ENCODE results near the gene KLHL29.

Gene KLHL29

DNA sequence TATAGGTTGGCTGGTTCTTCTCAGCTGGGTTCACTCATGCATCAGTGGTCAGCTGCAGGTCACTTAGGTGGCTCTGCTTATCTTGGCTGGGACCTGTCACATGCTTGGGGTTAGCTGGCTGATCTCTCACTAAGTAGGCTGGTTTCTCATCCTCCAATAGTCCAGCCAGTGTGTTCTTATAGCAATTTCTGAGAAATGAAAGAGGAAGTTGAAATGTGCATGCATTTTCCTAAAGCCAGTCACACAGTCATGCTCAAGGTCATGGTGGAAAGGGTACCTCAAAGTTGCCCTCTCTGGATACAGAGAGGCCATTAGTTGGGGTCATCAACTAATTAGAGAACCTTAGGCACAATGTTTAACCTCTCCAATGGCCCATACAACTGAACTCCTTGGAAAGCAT is 64.4 kb downstream of the KLHL29 start:
- no peak for DNase-seq (ENCODE audit: low read depth)

DNA sequence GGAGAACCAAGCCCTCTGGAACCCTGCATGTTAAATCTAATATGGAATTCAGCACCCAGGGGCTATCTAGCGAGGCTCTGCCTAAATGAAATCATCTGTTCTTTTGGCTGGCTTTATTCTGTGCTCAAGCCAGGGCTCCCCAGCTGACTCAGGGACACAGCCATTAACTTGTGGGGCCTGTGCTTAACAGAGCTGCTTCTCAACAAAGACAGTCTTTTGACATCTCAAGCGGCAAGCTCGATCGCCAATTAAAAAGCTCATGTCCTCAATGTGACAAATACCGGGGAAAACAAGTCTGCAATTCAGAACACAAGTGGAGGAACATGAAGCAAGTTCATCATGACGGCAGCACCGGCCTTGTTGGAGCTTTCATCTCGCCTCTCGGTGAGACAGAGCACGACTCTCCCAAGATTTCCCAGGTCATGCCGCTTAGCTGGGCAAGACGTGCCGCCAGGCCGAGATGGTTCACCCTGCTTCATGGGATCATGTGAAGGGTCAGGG is 64.9 kb downstream of the KLHL29 start:
- no peak for DNase-seq (ENCODE audit: low read depth)

DNA sequence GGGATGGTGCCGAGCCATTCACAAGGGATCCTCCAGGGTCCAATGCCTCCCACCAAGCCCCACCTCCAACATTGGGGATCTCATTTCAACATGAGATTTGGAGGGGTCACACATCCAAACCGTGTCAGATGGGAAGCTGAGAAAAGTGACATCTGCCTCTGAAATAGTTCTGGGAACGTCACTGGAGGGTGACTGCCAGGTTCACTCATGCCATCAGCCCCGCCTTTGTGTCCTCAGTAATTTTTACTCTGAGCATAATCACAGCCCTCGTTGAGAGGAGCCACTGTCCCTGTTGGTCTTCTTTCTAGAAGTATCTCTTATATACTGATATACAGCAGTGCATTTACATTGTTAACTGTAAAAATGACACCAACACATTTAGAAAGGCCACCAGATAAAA is 67.4 kb downstream of the KLHL29 start:
- no peak for DNase-seq (ENCODE audit: low read depth)

DNA sequence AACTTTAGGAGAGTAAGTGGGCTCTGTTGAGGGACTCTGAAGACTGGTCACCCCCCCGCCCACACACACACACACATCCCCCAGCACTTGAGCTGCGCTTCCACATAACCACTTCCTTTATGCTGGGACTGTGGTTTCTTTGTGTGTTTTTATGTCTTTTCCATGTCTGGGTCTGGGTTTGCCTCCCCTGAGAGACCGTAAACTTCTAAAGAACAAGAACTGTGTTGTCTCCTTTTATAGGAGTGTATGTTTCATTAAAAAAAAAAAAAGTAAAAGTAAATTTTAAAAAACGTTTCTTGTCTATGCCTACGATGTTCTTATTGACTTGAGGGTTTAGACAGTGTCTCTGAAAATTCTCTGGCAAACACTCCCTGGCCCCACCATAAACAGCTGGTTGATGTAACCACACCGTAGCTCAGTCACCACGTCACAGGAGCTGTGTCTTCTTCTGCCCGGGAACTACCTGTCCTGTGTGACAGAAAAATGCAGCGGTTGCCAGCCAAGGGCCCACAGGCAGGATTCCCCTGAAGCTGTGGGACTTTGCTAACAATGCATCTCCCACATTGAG is 68.0 kb downstream of the KLHL29 start:
- no peak for DNase-seq (ENCODE audit: low read depth)

DNA sequence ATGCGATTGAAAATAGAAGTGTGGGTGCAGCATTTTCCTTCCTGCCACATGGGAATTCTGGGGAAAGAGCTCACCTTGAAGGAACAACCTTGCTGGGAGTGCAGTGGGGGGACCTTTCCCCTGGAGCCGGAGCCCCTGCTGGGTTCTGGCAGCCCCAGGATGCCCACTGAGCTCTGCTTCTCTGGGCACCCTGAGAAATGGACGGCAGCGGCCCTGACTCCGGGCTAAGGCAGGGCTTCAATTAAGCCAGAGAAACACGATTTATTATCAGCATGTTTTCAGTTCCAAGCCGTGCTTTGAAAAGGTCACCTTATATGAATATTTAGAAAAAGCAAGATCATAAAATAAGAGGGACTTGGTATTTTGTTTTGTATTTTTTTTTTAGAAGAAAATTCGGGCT is 68.5 kb downstream of the KLHL29 start:
- no peak for DNase-seq (ENCODE audit: low read depth)

DNA sequence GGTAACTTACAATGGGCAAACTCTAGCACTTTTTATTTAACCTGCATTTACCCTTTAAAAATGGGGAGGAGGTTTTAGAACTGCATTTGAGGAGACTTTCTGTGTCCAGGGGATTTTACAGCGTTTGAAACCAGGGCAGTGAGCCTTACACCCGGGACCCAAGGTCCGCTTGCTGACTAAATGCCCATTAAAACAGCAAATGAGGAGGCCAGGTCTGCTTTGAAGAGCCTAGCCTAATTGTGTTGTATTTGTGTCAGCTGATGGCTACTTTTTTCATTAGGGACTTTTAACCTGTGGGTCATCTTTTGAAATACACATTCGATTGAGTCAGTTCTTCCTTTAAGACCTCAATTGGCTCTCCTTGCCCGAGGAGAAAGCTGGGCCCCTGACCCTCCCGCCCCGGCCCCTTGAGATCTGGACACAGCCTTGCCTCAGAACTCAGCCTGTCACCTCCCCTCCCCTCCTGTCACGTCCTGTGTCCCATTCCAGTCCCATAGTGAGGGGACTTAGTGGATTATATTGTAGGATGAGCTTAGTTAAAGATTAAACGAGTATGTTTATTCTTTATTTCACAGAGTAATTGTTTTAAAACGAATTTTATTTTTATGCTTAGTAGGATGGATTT is 69.0 kb downstream of the KLHL29 start:
- DNase-seq (ENCODE audit: low read depth) = no peak

DNA sequence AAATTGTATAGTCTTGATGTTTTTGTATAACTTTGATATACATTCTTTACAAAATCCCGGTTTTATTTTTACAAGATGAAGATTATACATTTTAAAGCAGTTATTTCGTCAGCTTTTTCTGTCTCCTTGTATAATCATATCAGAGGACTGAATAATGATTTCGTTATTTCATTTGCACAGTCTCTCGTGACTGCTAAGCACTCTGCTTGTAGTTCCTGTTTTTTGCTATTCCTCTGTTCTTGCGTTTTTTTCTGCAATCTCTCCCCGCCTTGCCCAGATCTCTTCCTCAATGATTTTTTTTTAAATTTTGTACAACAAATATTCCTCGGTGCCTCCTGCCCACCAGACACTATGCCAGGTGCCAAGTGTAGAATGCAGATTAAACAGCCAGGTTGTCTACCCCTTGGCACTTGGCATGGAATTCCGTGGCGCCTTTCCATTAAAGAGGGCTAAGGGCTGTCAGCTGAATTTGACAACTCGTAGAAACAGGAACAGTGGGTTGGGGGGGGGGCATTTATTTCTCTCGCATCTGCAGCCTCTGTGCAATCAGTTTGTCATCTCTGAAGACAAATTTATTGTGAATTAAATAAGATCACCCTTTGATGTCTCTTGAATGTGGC is 69.6 kb downstream of the KLHL29 start:
- no peak for DNase-seq (ENCODE audit: low read depth)

DNA sequence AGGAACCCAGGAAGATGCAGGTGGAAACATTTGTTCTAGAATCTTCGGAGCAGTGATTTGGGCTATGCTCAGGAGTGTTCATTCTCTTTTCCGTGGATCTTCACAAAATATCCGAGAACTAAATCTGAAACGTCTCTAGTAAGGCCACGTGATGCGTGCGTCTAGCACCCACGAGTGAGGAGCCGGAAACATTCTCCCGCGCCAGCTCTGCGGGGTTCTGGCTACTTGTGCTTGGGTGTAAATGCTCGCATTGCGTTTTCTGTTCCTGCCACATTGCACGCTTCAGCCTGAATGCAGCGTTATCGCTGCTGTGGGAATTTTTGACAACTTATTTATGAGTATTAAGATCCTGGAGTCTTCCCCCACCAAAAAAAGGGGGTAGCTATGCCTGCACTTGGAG is 71.4 kb downstream of the KLHL29 start:
- no peak for DNase-seq (ENCODE audit: low read depth)

DNA sequence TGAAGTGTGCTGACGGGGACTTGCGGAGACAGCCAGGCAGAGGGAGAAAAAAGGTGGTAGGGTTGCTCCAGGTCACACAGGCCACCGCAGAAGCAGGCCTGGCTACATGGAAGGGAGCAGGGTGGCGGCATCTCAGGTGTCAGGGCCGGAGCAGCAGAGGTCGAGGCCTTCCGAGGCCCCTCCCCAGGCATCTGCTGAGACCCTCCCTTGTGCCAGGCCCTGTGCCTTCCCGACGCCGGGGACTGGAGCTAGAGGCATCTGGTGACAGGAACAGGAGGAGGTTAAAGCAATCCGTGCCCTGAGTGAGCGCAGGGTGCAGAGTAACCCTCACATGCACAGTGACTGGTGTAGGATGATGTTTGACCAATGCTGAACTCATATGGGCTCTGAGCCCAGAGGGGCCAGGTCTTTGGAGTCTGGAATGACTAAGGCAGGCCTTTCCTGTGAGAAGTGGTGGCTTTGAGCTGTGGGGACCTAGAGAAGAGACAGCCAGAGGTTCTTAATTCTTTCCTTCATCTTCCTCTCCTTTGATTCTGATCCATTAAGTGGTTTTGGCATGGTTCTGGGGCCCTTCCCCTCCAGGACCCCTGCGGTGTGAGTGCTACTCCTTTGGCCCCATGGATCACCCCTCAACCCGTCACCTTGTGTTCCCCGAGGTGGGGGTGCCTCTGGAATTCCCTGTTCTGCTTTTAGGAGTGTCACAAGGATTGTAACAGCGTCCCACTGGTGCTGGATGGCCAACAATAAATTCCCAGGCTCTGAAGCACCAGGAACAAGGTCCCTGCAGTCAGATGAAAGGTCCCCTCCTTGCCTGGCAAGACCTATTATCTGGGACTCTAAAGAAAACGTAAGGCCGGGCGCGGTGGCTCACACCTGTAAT is 72.1 kb downstream of the KLHL29 start:
- no peak for DNase-seq (ENCODE audit: low read depth)

DNA sequence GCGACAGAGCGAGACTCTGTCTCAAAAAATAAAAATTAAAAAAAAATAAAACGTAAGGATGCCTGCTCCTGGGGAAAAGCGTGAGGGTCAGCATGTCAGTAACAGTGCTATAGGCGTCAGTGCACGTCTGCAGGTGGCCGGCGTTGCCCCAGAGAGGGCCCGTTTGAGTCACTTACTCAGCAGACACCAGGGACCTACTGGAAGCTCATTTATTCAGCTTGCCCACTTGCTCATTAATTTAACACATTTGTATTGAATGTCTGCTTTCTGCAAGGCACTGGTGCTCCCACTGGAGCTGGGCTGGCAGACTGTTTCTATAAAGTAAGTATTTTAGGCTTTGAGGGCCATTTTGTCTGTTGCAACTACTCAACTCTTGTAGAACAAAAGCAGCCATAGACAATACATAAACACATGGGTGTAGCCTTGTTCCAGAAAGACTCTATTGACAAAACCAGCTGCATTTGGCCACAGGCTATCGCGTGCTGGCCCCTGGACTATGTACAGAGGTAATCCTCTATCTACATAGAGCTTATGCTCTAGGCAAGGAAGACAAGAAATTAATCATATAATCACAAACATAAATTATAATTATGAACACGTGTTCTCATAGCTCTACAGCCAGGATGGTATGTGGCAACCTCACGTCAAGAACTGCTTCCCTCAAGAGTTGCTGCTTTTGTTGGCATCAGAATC is 73.2 kb downstream of the KLHL29 start:
- DNase-seq (ENCODE audit: low read depth) = no peak

DNA sequence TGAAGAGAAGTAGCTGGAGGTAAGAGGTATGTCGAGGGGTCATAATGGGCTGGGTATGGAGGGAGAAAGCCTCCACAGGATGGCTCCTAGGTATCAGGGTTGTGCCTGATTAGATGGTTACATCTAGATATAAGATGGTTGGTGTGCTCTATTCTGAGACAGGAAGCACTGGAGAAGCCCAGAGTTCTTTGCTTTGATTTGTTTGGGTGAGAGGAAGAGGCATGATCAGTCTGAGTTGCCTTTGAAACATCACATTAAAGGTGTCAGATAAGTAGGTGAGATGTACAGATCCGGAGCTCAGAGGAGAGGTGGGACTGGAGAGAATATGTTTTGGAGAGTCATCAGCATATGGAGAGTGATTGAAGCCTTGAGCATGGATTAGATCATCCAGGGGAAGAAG is 74.1 kb downstream of the KLHL29 start:
- no peak for DNase-seq (ENCODE audit: low read depth)

DNA sequence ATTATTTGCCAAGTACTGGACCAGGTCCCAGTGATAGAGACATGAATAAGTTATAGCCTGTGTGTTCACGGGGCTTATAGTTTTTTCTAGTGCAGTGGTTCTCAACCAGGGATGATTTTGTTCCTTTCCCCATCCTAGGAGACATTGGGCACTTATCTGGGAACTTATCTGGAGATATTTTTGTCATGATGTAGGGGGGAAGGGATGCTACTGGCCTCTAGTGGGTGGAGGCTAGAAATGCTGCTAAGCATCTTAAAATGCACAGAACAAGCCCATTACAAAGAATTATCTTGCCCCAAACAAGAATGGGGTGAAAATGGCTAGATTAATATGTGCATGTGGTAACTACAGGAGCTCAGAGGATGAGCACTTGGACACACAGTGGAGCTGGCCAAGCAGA is 75.2 kb downstream of the KLHL29 start:
- DNase-seq (ENCODE audit: low read depth) = no peak

DNA sequence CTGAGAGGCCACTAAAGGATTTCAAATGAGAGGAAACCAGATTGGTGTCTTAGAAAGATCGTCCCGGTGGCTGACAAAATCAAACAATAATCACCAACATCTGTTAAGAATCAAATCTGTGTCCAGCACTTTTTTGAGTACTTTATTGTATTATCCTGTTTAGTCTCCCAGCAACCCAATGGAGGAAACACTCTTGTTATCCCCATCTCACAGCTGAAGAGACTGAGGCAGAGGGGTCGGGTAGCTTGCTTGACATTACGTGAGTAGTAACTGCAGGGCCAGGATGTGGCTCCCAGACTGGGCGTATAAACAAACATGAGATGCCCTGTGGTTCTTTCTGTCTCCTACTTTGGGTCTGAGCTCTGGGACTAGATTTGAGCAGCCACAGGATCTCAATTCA is 76.0 kb downstream of the KLHL29 start:
- no peak for DNase-seq (ENCODE audit: low read depth)

DNA sequence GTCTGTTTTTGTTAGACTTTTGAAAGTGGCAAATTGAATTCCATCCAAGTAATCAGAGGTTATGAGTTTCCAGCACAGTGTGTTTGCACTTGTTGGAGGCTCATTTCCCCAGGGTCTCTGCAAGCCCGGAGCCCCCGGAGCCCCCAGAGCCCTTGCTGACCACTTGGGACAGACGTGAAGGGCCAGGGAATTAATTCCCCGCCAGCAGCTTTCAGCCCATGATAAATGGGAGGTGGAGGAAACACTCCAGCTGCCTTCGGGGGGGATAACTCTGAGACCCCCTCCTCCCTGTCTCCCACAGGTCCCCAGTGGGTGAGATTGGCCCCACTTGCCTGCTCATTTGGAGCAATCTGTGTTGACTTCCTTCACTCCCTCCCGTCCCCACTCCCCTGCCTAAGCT is 79.2 kb downstream of the KLHL29 start:
- DNase-seq (ENCODE audit: low read depth) = no peak

DNA sequence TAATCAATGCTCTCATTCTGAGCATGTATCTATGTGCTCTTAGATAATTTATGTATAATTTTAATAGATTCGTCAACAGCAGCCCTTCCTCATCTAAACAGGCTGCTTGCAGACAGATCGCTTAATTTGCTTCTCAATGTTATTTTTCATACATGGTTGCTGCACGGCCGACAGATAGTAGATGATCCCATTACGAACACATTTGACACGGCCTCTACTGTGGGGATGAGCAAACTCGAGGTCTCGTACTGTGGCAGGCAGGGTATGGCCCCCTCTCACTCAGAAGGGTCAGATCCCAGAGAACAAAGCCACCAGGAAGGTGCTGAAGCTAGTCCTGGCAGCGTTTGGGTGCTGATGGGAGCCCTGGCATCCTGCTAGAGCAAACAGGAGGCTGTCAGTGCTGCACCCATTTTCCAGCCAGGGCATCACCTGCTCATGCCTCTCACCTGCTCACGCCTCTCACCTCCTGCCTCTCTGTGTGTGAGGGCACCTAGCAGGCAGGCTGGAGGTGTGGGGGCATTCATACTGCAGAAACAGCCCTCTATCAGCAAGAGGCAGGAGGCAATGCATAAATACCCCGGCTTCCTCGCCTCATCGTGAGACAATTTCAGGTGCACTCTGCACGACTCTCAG is 80.0 kb downstream of the KLHL29 start:
- no peak for DNase-seq (ENCODE audit: low read depth)

DNA sequence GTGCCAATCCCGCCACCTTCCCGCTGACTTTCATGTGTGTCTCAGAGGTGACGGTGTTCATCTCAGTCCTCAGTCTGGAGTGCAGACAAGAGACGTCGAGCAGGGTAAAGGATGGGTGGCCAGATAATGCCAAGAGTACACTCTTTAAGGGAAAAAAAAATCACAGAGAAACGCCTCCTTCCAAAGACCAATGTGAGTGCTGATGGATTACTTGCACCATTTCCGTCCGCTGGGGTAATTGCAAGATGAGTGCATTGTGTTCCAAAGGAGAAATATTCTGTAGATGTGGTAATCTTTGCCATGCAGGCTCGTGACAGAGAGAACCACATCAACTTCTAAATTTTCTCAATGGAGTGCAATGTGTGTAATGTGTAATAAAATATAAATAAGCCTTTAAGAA is 81.0 kb downstream of the KLHL29 start:
- no peak for DNase-seq (ENCODE audit: low read depth)

DNA sequence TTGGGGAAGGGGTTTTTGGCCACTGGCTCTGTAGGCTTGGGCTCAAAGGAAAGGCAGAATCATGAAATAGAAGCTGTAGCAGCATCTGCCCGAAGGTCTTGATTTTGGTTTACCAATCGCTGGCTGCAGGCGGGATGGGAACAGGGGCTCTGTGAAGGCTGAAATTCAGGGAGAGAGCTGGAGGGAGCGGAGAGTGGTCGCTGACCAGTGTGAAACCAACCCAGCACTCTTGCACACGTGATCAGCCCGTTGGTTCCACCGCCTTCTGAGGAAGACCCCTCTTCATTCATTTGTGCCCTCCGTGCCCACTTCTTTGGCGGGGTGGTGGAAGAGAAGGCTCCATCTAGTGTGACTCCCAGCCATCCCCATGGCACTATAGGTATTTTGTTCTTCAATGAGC is 82.6 kb downstream of the KLHL29 start:
- no peak for DNase-seq (ENCODE audit: low read depth)

DNA sequence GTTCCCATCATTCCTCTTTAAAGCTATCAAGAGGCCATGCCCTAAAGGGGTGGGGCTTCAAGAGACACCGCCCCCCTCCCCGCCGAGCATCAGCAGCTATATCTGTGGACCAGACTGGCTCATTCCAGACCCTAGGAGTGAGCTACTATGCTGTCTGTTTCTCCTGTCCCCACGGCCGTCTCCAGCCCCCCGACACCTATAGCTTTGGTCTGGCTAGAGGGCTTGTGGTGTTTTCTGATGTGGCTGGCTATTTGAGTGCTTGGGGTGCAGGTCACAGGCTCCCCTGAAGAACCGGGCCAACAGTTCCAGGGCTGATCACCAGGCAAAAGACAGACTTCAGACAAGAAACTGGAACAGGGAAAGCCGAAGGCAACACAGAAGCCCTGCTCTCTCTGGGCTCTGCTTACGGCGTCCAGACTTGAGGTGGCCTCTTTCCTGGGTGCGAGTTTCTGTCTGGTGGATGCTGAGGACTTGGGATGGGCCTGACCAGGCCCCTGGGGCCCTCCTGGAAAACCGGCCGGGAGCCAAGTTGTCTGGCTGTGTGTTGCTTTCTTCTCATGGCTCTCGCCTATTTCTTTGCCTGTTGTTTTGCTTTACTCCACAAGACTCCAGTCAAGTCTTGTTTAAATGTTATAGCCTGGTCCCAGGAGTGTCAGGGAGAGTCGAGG is 83.6 kb downstream of the KLHL29 start:
- no peak for DNase-seq (ENCODE audit: low read depth)

DNA sequence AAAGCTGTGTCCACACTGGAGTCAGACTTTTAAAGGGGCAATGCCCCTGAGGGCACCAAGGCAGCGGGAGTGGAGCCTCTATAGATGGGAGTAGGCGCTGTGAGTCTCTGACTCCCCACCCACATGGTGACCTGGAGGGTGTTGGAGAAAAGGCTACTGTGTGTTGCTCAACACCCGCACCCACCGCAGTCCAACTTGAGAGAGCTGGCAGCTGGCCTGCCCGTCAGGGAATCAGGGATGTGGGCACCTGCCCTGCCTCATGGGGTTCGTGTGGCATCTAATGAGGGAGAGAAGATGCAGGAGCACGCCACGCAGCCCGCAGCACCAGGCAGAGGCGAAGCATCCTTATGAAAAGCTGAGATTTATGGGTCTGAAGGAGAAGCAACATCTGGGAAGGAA is 84.2 kb downstream of the KLHL29 start:
- DNase-seq (ENCODE audit: low read depth) = no peak

DNA sequence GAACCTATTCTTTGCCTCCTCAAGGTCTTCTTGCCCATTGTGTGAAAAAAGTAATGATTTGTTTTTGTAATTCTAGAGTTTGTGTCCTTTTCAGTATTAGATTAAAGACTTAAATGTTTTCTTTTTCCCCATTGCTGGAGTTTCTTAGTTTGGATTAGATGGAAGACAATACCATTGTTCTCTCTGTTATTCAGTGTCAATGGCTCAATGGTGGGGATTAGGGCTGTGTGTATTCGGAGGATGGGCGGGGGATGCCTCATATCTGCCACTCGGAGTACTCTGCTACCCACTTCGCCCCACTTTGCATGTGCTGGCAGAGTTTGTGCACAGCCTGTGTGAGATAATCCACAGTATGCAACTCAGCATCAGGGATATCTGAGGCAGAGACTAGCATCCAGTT is 90.1 kb downstream of the KLHL29 start:
- no peak for DNase-seq (ENCODE audit: low read depth)

DNA sequence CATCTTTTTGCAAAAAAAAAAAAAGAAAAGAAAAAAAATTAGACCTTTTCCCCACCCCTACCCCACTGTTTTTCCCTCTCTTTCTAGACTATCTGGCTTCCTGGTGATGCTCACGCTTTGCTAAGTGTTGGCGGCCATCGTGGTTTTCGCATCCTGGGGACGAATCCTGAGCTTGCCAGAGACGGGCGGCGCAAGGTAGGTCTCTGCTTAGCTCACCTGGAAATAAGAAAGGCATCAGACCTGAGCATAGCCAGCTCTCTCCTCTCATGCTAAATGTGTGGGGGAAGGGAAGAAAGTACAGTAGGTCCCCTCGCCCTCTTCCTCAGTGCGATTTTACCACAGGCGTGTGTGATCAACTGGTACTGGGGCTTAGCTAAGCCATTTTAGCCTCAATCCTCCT is 90.5 kb downstream of the KLHL29 start:
- DNase-seq (ENCODE audit: low read depth) = no peak

All from GM04503 (cell line).